Left colon (tissue), 2 donors: ENCODE measurements around the gene RAB3C. TPM values are rescaled to one million over a fixed set of nuclear protein-coding genes. Genes with fewer than 3 reads are reported as not detected.
"Not testable (repeated sequence)": the region's sequence is repeated elsewhere in the genome, so short reads cannot be mapped to it uniquely, and the experiment has no call there.

Experiments used
- ATAC-seq: fragments of 200-7000 bp; cut with Tn5 transposase; one replicate; pipeline ENCODE4 v1.9.1; 2020; ENCODE audit warnings: mild to moderate bottlenecking, moderate library complexity
- DNase-seq, 2 donors: peaks; one replicate each; pipeline ENCODE4 v3.0.0-alpha.2; 2020
- intact Hi-C, 2 donors: fragments of 100-400 bp; cut with DNase I in 1 of 2; cut with micrococcal nuclease in 1 of 2; formaldehyde crosslinking; loops; one replicate each; pipeline versions ENCODE4 v1.11.2 to v1.14.0; 2022; cut with DNase I, micrococcal nuclease
- total RNA-seq, 2 donors: library from RNA; stranded (reverse); fragmentation: NEBNext Ultra II Directional; extraction: Animal tissue kit (Norgen Biotek cat#: 25700); gene quantifications; one replicate each; pipeline ENCODE4 v1.2.1, GENCODE V29; 2021
- donor health status: DM: no; HTN: no; CAD: no.
- donor health status: DM: yes; HTN: yes; CAD: no.

Gene RAB3C
- total RNA-seq, 2 donors from 2014 or later, result 1.2 to 2.2 TPM

DNA sequence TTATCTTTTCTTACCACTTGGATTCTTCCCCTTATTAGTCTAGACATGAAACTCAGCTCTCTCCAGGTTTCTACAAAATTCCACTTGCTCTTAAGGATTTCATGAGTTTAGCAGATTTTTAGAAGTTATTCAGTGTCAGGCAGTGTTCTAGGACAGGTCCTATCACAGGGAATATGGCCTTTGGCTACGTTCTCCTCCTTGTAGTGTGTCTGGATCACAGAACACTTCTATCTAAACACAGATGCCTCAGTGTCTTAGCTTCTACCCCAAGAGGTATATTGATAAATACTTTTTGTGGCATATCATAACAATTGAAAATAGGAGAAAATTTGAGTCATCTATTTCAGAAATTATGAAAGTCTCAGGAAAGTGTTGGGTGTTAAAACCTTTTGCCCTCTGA is 15.6 kb downstream of the RAB3C start:
- ATAC-seq (no peak), DNase-seq (no peak)
- intact Hi-C loops, result no loop called here

DNA sequence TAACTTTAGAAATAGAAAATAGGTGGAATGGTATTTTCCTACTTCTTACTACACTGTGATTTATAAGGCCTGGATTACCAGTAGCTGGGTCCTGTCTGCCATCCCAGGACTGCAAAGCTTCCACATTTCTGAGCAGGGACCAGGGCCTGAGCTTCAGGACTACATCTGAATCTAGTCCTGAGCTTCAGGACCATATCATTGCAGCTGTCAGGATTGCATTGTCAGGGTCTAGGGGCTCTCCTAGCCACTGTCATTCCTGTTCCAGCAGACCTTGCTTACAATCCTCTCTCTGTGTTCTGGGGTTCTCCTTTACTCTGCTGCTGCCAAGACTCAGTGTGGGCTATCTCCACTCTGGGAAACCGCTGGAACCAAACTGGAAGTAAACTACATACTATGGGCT is 16.3 kb downstream of the RAB3C start:
- no peak for ATAC-seq
- DNase-seq, result no peak
- intact Hi-C loops, result no loop called here

DNA sequence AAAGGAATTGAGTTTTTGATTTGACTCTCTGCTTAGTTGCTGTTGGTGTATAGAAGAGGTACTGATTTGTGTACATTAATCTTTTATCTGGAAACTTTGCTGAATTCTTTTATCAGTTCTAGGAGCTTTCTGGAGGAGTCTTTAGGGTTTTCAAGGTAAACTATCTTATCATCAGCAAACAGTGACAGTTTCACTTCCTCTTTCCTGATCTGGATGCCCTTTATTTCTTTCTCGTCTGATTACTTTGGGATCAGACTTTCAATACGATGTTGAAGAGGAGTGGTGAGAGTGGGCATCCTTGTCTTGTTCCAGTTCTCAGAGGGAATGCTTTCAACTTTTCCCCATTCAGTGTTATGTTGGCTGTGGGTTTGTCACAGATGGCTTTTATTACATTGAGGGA is 17.7 kb downstream of the RAB3C start:
- intact Hi-C loops, result not testable (repeated sequence)

DNA sequence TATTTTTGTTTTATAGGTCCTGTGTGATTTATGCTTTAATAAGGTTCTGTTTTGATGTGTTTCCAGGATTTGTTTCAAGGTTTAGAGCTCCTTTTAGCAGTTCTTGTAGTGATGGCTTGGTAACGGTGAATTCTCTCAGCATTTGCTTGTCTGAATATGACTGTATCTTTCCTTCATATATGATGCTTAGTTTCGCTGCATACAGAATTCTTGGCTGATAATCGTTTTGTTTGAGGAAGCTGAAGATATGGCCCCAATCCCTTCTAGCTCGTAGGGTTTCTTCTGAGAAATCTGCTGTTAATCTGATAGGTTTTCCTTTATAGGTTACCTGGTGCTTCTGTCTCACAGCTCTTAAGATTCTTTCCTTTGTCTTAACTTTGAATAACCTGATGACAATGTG is 20.0 kb downstream of the RAB3C start:
- ATAC-seq, intact Hi-C loops: not testable (repeated sequence)

More for the DNA sequence above, 17.7 kb downstream of the RAB3C start:
- ATAC-seq, DNase-seq: not testable (repeated sequence)

DNA sequence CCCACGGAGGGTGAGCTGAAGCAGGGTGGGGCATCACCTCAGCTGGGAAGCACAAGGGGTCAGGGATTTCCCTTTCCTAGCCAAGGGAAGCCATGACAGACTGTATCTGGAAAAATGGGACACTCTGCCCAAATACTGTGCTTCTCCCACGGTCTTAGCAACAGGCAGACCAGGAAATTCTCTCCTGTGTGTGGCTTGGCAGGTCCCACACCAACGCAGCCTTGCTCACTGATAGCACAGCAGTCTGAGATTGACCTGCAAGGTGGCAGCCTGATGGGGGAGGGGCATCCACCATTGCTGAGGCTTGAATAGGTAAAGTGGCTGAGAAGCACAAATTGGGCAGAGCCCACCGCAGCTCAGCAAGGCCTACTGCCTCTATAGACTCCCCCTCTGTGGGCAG is 23.2 kb downstream of the RAB3C start:
- no peak for ATAC-seq
- DNase-seq, result no peak
- intact Hi-C loops, result no loop called here

More for the DNA sequence above, 20.0 kb downstream of the RAB3C start:
- not testable (repeated sequence) for DNase-seq

DNA sequence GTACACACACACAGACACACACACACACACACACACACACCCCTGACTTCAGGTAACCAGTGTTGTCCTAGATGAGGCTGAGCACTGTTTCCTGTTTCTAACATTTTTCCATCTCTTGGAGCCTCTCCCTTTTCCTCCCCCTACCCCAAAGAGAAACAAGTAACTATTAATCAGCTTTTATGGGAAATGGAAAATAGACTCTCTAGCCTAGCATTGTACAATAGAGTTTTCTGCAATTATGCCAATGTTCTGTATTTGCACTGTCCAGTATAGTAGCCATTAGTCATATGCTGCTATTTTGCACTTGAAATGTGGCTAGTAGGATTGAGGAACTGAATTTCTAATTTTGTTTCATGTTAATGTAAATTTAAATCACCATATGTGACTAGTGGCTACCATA is 33.1 kb downstream of the RAB3C start:
- ATAC-seq (no peak), DNase-seq (no peak)
- intact Hi-C loops, result no loop called here

DNA sequence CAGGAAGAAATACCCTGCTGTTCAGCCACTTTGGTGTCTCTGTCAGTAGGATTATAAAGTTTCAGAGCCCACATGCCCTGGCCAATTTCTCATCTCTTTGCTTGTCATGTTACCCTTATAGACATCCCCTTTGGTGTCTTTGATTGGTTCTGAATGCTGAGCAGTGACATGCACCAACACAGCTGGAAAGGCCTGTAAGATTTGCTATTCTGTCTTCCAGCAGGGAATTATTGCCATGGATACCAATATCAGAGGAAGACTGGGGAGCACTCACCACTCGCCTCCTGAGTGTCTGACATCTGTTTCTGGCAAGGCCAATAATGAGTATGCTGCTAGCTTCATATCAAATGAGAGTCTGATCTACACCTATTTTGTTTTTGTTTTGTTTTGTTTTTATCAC is 34.4 kb downstream of the RAB3C start:
- DNase-seq, result no peak
- intact Hi-C loops, result no loop called here
- no peak for ATAC-seq

DNA sequence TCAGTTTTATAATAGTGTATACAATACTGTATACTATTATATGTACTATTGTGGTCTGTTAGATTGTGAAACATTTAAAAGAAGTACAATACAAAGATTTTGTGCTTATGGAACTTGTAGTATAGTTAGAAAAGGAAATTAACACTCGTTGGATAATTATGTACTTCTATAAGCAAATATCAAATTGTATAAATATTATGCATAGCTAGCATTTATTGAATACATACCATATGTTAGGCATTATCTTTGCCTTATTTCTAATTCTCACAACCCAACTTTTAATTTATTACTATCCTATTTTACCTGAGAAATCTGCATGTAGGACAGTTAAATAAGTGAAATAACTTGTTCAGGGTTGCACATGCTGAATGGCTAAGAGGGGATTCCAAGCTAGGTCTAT is 37.5 kb downstream of the RAB3C start:
- DNase-seq, result no peak
- no peak for ATAC-seq
- intact Hi-C loops, result no loop called here

DNA sequence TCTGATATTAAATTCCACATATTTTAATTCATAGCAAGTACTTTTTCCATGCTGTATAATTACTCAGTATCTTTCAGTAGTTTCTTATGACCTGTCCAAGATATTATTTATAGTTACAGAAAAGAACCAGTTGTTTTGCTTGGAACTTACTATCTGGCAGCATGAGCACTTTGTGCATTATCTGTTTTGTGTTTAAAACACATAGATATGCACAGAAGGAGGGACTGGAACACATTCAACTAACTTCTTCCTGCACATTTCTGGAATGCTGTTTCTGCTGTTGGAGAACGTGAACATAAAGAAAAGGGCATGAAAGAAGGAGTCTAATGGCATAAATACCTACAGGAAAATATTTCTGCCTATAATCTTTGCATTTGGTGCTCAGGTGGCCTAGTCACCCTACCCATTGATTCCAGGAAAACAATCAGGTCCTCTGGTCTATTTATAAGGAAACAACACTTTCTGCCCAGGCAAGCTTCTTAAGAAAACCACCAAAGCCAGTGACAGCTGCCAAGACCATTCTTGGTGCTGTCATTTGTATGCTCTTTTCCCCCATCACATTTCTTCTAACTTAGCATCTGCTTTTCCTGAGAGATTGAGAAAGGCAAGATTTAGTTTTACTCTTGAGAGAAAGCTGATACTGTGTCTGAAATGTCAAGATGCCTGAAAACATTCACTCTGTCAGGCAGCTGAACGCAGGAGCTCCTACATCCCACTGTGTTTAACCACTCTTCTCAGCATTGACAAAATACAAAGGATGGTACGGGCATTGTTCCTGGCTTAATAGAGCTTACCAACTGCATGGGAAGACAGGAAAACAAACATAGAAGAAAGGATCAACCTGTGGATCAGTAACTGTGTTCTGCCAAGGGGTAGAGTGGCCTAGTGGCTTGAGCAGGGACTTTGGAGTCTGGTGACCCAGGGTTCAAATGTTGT is 40.3 kb downstream of the RAB3C start:
- intact Hi-C loops, result no loop called here
- no peak for ATAC-seq

DNA sequence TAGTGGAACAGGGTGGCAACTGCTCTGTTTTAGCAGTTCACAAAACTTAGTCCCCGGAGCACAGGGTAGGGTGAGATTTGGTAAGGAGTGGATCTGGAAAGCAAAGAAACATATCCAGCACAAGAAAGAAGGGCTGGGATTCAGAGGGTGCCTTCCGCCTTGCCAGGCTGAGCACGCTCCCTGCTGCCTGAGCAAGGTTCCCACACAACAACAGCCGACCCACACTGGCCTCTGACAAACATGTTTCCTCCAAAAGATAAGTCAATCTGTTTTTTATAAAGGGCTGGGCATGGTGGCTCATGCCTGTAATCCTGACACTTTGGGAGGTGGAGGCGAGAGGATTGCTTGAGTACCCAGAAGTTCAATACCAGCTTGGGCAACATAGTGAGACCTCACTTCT is 45.8 kb downstream of the RAB3C start:
- DNase-seq, result no peak
- intact Hi-C loops, result no loop called here
- no peak for ATAC-seq

More for the DNA sequence above, 40.3 kb downstream of the RAB3C start:
- no peak for DNase-seq

DNA sequence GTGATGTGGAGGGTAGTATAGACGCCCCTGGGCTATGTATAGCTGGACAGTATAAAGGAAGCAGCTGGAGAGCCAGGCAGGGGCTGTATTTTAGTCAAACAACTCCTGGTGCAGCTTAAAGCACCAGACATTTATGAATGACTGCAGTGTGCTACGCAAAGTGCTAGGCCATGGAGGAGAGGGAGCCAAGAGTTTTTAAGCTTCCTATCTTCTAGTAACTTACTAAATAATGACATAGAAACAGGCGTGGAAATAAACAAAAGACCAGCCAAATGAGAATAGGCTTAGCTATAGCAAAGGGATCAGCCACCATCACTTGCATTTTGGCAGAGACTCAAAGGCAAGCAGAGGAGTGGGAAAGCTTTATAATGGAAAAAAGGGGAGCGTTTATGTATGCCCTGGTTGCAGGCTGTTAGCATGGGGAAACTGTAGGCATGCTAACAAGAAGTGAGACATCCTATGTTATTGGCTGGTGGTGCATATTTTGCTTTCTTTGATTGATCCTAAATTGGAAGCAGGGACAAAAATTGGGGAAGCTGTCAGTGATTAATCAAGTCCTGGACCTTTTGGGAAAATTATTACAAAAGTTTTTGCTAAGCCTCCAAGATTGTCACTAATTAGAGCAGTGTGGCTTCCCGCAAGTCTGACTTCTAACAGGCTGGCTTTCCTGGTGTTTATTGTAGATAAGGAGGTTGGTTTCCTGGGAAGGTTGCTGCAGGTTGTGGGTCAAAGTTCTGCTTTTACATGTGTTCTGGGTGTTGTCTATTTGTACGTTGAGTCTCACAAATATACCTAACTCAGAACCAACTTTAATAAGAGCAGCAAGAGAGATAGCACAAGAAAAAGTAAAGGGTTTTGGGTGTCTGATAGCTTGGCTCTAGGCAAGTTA is 46.6 kb downstream of the RAB3C start:
- intact Hi-C loops, result no loop called here
- peak; percentile 98 for ATAC-seq
- DNase-seq, result peak; percentile 18 to 37

DNA sequence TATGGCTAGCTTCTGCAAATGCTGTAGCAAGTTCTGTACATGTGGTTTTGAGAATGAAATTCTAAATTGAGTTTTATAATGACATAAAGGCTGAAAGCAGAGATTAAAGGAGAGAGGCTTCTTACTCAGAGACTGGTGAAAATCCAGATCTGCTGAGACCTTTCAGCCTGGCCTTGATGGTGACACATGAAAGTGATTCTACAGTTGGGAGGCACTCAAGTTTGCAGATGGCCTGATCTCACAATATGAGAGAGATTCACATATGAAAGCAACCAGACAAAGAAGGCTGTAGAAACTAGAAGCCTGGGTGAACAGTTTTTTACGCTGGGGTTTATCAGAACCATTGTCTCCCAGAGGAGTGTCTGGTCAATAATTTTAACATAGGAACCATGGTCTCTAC is 49.0 kb downstream of the RAB3C start:
- ATAC-seq, result no peak
- DNase-seq, result no peak
- intact Hi-C loops, result no loop called here

DNA sequence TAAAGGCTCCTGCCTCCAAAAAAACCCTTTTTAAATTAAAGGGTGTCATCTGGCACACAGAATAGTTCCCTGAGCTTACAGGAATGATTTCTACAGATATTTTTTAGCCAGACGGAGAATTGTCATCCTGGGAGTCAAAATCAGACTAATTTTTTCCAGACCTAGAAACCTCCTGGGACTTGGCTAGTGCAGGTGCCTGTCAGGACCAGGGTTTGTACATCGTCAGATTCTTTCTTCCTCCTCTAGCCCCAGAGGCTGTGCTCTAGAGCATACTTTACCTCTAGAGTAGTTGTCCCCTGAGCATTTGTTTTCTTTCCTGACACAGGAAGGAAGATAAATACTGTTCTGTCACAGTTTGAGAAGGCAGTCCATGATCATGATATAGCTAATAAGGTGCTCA is 52.5 kb downstream of the RAB3C start:
- ATAC-seq (no peak), DNase-seq (no peak)
- intact Hi-C loops, result no loop called here

DNA sequence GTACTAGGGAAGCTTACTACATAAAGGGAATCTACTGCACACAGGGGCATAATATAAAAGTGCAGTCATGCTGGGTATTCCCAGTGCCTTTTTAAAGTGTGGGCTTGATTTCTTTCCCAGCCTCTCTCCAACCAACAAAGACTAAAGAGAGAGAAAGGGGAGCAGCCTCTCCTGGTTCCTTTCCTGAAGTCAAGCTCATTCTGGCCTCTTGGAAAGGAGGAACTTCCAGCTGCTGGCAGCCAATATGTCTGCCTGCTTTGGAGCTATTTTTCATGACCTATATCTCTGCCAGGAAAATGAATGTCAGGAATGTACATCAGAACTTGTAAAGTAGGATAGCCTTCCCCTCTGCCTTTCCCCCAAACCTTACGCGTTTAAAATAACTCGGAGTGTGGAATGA is 57.1 kb downstream of the RAB3C start:
- ATAC-seq, result no peak
- no peak for DNase-seq
- intact Hi-C loops, result no loop called here

DNA sequence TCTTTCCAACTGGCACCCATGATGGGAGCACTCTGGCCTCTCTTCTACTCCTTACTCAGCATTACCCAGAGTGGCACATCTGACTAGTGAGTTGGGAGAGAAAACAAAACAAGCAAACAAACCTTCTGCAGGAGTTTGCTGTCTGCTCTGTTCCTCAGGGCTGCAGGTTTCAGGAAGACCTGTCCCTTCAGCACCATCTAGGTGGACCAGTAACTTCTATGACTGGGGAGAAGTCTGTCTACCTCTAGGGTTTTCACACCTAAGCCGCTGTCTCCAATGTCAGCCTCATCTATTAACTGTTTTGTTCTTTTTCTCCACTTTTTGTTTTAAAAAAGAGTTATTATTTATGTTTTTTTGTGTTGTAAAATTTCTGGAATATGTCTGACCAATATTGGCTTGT is 58.7 kb downstream of the RAB3C start:
- DNase-seq, result no peak
- intact Hi-C loops, result no loop called here
- ATAC-seq, result no peak

DNA sequence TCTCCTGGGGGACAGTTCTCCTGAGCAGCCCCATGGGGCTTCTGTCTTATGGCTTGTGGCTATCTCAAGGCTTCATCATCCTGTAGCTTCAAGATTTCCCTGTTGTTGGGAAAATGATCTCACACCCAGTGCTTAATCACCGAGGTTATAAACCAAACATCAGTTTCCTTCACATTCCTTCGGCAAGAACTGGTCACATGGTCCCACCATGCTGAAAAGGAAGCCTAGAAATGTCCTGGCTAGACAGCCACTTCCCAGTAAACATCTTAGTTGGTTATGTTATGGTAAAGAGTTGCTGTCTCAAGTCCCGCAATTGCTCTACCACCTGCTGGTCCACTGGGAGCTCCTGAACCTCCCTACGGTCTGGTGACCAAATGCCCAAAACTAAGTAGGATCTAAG is 66.0 kb downstream of the RAB3C start:
- ATAC-seq (no peak), DNase-seq (no peak)
- intact Hi-C loops, result no loop called here

DNA sequence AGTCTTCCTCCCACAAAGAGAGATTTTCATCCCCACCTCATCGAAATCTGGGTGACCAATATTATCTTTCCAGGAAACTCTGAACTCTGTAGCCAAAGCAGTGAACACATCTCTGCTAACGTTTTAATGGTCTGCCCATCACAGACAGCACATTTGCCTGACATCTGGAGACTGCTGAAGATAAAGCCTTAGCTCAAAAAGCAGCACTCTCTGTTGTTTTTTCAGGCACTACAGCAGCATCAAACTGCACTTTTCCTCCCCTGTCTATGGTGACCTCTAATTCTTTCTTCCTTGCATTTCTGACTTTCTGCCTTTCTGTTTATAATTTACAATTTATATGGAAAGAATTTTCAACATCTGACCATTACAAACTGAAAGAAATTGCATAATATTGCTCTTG is 66.8 kb downstream of the RAB3C start:
- intact Hi-C loops, result no loop called here
- ATAC-seq (no peak), DNase-seq (no peak)

DNA sequence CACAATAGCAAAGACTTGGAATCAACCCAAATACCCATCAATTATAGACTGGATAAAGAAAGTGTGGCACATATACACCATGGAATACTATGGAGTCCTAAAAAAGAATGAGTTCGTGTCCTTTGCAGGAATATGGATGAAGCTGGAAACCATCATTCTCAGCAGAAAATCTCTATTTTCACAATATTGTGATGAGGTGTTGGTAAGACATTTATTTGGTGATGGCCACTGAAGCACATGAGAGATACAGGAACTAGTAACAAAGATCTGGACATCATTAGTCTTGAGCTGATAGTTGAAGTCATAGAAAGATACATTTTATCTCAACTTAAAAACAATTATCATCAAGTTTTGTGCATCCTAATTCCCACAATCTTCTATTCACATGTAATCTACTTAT is 70.6 kb downstream of the RAB3C start:
- no peak for ATAC-seq
- intact Hi-C loops, result no loop called here
- DNase-seq, result no peak

DNA sequence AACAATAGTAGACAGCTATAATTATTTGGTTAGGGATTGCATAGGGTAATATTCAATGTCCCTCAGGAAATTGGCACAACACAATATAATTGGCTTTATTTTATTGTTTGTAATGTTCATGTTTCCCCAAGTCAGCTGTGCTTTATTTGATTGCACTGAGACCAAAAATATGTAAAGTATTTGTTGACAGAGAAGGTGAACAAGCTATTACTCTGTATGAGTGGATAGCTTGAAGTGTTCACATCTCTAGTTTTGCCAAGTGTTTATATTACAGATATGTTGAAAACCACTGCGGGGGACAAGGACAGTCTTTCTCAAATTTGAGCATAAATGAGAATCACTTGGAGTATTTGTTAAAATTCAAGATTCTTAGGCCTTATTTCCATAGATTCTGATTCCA is 83.3 kb downstream of the RAB3C start:
- intact Hi-C loops, result no loop called here
- DNase-seq, result no peak
- no peak for ATAC-seq
